LNCAP (cell line): ENCODE results near the gene PCDHGA6.

Experiments used
- TF ChIP-seq, protein P1 (sequence below): fragments of 450-650 bp; IDR thresholded peaks from 2 replicates; pipeline ENCODE4 v1.5.1; 2017; ENCODE audit warnings: mild to moderate bottlenecking

Gene PCDHGA6

DNA sequence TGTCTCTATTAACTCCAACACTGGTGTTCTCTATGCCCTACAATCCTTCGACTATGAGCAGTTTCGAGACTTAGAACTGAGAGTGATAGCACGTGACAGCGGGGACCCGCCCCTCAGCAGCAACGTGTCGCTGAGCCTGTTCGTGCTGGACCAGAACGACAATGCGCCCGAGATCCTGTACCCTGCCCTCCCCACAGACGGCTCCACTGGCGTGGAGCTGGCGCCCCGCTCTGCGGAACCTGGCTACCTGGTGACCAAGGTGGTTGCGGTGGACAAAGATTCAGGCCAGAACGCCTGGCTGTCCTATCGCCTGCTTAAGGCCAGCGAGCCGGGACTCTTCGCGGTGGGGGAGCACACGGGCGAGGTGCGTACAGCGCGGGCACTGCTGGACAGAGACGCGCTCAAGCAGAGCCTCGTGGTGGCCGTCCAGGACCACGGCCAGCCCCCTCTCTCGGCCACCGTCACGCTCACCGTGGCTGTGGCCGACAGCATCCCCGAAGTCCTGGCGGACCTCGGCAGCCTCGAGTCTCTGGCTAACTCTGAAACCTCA lies 49.1 kb downstream of the PCDHGA6 start:
- TF ChIP-seq, protein P1, sequence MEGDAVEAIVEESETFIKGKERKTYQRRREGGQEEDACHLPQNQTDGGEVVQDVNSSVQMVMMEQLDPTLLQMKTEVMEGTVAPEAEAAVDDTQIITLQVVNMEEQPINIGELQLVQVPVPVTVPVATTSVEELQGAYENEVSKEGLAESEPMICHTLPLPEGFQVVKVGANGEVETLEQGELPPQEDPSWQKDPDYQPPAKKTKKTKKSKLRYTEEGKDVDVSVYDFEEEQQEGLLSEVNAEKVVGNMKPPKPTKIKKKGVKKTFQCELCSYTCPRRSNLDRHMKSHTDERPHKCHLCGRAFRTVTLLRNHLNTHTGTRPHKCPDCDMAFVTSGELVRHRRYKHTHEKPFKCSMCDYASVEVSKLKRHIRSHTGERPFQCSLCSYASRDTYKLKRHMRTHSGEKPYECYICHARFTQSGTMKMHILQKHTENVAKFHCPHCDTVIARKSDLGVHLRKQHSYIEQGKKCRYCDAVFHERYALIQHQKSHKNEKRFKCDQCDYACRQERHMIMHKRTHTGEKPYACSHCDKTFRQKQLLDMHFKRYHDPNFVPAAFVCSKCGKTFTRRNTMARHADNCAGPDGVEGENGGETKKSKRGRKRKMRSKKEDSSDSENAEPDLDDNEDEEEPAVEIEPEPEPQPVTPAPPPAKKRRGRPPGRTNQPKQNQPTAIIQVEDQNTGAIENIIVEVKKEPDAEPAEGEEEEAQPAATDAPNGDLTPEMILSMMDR = no peak

DNA sequence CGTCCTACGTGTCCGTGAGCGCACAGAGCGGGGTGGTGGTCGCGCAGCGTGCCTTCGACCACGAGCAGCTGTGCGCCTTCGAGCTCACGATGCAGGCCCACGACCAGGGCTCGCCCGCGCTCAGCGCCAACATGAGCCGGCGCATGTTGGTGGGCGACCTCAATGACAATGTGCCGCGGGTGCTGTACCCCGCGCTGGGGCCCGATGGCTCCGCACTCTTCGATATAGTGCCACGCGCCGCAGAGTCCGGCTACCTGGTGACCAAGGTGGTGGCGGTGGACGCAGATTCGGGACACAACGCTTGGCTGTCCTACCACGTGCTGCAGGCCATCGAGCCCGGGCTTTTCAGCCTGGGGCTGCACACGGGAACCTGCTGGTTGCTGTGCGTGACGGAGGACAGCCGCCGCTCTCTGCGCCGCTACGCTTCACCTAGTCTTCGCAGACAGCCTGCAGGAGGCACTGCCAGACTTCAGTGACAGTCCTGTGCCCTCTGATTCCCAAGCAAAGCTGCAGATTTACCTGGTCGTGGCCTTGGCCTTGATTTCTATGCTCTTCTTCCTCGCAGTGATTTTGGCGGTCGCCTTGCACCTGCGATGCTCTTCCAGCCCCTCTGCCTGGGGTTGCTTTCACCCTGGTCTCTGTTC lies 54.2 kb downstream of the PCDHGA6 start:
- TF ChIP-seq, protein P1 = no peak
